ENCODE data around the gene RFX3. TPM values are rescaled to one million over a fixed set of nuclear protein-coding genes. Genes with fewer than 3 reads are reported as not detected.

The RFX3 gene
- total and polyA plus RNA-seq, 2 of the 13 experiments (the other 11 are each of a cell fraction or from before 2014, with no cell fraction given), result 2.7 to 5.3 TPM

GRCh38 chr9:3177146-3177761, 348.5 kb downstream of the RFX3 start (continued):
- TF ChIP-seq ZBTB43 (CRISPR knock-in tag; conservative IDR thresholded peaks at IDR 0.05) (no peak), NR2C2 (CRISPR knock-in tag; IDR thresholded peaks at IDR 0.05; ENCODE audit: borderline replicate concordance) (0 out of 2 replicates have a peak, but pooled peaks have one; percentile 37), TCF7 (IDR thresholded peaks at IDR 0.05; ENCODE audit: low read depth) (peak; percentile 84), RERE (CRISPR knock-in tag; IDR thresholded peaks at IDR 0.05; ENCODE audit: low read depth) (peak; percentile 50; the same call in 1 of the 2 replicates), ZNF841 (CRISPR knock-in tag; IDR thresholded peaks at IDR 0.05; ENCODE audit: borderline replicate concordance) (no peak), ZNF30 (CRISPR knock-in tag; IDR thresholded peaks at IDR 0.05) (no peak), ZNF326 (CRISPR knock-in tag; IDR thresholded peaks at IDR 0.05; ENCODE audit: borderline replicate concordance) (no peak), SKIL (CRISPR knock-in tag; IDR thresholded peaks at IDR 0.05; ENCODE audit: borderline replicate concordance) (peak; percentile 27; the same call in 1 of the 2 replicates), PAXIP1 (CRISPR knock-in tag; conservative IDR thresholded peaks at IDR 0.05) (peak; percentile 95), KMT2A (CRISPR knock-in tag; IDR thresholded peaks at IDR 0.05) (no peak), JDP2 (CRISPR knock-in tag; IDR thresholded peaks at IDR 0.05; ENCODE audit: borderline replicate concordance) (no peak)

All from HepG2 (cell line).